Right lobe of liver (tissue), 4 donors: ENCODE results near the gene MDFI.

Experiments
- CTCF ChIP-seq, 4 donors: fragments of 200-600 bp in 3 of 4; fragments of 450-650 bp in 1 of 4; IDR thresholded peaks; one replicate each; pipeline versions ENCODE4 v1.5.1 to v1.8.0; 2016 to 2022; ENCODE audit warnings: antibody characterized with exemption in 4 of 4, mild to moderate bottlenecking in 2 of 4
- POLR2A ChIP-seq: fragments of 450-650 bp; IDR thresholded peaks from one replicate; pipeline ENCODE4 v1.6.1; 2017; ENCODE audit warnings: antibody characterized with exemption, mild to moderate bottlenecking
- donor health status: DM: no; HTN: no; CAD: no.
- donor health status: DM: no; HTN: no; CAD: no.
- donor health status: DM: no; HTN: yes; CAD: no.

GRCh38 chr6:41604006-41604405 is 34.3 kb upstream of the MDFI start:
- no peak for TF ChIP-seq POLR2A
- no peak for TF ChIP-seq CTCF (IDR thresholded peaks at IDR 0.05)
